ENCODE data around the gene SCG5.

- TF ChIP-seq CTCF (conservative IDR thresholded peaks at IDR 0.05 in 1 of 2, IDR thresholded peaks at IDR 0.05 in 1 of 2; ENCODE audit: extremely low read depth in 1 of 2, insufficient read depth in 1 of 2, low read depth in 1 of 2, low read length in 2 of 2), result no peak
- TF ChIP-seq EZH2 (IDR thresholded peaks at IDR 0.05; ENCODE audit: borderline replicate concordance, low read length), result no peak
These were observed 42.5 kb downstream of the SCG5 start for GRCh38 chr15:32683906-32684584.

All from mammary epithelial cell (primary cell).